NCI-H1105 (cell line): ENCODE measurements around the gene LAMP2.
"Not testable (repeated sequence)": the region's sequence is repeated elsewhere in the genome, so short reads cannot be mapped to it uniquely, and the experiment has no call there.

Experiments used
- DNase-seq: peaks from one replicate; lab custom pipeline; 2025; lab: John Stamatoyannopoulos, UW

Gene LAMP2

GRCh38 chrX:120468825-120469525 is at the start of gene LAMP2:
TSS of gene LAMP2 (minus strand) at chrX:120469296. CDS start at chrX:120469169, 127 bp downstream.
- DNase-seq = peak; percentile 73

DNA sequence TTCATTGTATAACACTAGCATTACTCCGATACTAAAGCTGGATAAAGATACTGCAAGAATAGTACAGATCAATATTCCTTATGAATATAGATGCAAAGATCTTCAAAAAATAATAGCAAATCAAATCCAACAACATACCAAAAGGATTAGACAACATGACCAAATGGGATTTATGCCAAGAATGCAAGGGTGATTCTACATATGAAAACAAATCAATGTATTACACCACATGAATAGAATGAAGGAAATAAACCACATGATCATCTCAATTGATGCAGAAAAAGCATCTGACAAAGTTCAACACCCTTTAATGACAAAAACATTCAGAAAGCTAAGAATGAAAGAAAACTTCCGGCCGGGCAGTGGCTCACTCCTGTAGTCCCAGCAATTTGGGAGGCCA is 48.8 kb upstream of the LAMP2 start:
- DNase-seq = no peak

DNA sequence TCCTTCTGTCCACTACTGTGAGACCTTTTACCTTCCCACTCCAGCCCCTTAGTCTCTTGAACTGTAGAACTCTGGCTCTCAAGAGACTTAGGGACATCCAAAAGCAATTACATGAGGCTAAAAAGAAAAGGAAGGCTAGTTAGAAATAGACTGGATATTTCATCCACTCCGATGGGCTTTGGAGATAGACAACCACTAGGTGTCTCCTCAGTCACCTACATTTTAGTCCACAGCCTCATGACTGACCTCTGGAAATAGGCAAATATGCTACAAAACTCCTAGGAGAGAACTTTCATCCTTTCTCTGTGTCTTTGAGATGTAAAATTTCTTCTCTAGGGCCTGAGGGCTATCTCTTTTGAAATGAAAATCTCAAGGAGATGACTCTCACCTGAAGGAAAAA is 45.1 kb upstream of the LAMP2 start:
- no peak for DNase-seq

- no peak for DNase-seq
Observed at GRCh38 chrX:120512627-120513026, 43.5 kb upstream of the LAMP2 start.

GRCh38 chrX:120512222-120512621 is 43.1 kb upstream of the LAMP2 start:
- no peak for DNase-seq

DNA sequence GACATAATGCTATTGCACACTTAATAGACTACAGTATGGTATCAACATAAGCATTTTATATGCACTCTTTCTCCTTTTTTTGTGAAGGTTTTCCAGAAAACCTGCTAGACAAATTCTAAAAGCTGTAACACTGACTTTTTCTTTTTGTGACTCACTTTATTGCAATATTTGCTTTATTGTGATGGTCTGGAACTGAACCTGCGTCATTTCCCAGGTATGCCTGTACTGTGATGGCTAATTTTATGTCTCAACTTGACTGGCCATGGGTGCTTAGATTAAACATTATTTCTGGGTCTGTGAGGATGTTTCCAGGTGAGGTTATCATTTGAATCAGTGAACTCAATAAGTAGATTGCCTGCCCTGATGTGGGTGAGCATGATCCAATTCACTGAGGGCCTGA is 35.5 kb upstream of the LAMP2 start:
- no peak for DNase-seq

GRCh38 chrX:120499301-120500072 is 30.4 kb upstream of the LAMP2 start:
- no peak for DNase-seq

DNA sequence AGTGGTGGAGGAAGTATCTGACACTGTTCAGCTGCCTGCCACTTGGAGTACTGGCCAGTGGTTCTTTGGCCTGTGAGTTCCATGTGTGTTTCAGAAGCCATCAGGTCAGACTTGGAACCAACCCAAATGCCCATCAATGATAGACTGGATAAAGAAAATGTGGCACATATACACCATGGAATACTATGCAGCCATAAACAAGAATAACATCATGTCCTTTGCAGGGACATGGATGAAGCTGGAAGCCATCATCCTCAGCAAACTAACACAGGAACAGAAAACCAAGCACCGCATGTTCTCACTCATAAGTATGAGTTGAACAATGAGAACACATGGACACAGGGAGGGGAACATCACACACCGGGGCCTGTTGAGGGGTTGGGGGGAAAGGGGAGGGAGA is 21.0 kb upstream of the LAMP2 start:
- not testable (repeated sequence) for DNase-seq

DNA sequence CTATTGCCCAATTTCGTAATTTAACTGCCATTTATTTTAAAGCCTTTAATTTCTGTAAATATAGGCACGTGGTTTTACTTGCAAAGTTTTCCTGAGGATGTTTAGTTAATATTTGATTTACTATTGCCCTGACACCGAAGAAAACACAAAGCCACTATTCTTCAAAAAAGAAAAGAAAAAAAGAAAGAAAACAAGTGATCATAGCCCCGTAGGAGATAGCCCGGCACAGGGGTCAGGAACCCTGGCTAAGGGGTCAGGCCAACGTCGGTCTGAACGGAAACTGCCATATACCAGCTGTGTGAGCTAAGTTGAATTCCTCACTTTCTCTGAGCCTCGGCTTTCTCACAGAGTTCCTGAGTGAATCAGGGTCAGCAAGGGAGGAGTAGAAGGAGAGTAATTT is 17.7 kb upstream of the LAMP2 start:
- no peak for DNase-seq

DNA sequence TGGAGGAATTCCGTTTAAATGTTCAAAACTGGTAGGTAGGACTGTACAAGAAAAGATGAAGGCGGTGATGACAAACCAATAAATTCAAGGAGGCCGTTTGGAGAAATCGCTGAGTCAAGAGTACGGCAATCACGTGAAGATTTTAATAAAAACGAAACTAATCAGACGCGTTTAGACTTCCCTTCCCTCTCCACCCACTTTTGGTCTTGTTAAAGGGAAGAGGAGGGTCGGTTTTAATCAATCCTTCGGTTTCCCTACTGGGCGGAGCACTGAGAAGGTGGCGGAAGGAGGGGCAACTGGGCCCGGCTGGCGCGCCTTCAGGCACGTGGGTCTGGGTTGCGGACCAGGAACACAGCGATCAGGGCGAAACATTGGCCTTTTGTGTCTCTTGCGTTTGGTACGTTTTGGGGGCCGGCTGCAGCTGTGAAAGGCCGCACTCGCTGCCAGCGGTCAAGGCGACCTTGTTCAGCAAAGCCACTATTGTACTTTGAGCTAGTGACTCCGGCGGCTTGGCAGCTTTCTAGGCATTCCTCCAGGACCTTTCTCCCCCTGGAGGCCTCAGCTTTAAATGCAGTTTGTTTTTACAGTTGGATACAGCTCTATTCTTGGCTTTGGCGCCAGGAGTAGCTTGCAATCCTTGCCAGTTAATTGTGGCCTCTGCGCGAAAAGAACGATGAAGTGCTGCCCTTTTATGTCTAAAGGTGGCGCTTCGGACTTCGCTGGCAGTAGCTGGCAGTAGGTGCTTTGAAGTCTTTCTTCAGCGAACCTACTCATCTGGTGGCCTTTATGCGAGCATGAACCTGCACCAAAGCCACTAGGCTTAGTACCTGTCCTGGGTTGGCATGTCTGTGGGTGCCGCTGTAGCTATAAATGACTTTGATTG is 16.8 kb upstream of the LAMP2 start:
- peak; percentile 77 for DNase-seq

- DNase-seq = no peak
Observed at GRCh38 chrX:120485315-120485637, 16.2 kb upstream of the LAMP2 start.

GRCh38 chrX:120477453-120477852 is 8.4 kb upstream of the LAMP2 start:
- DNase-seq = no peak

- no peak for DNase-seq
Observed at GRCh38 chrX:120476714-120477113, 7.6 kb upstream of the LAMP2 start.

GRCh38 chrX:120475447-120475846 is 6.4 kb upstream of the LAMP2 start:
- not testable (repeated sequence) for DNase-seq

- DNase-seq = no peak
Observed at GRCh38 chrX:120474085-120474484, 5.0 kb upstream of the LAMP2 start.

DNA sequence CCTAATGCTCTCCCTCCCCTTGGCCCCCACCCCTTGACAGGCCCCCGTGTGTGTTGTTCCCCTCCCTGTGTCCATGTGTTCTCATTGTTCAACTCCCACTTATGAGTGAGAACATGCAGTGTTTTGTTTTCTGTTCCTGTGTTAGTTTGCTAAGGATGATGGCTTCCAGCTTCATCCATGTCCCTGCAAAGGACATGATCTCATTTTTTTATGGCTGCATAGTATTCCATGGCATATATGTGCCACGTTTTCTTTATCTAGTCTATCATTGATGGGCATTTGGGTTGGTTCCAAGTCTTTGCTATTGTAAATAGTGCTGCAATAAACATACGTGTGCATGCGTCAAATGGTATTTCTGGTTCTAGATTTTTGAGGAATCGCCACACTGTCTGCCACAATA is 561 bp upstream of the LAMP2 start:
- DNase-seq = not testable (repeated sequence)

GRCh38 chrX:120468479-120468824 is 644 bp downstream of the LAMP2 start:
- no peak for DNase-seq

GRCh38 chrX:120468071-120468470 is 1.0 kb downstream of the LAMP2 start:
- no peak for DNase-seq

DNA sequence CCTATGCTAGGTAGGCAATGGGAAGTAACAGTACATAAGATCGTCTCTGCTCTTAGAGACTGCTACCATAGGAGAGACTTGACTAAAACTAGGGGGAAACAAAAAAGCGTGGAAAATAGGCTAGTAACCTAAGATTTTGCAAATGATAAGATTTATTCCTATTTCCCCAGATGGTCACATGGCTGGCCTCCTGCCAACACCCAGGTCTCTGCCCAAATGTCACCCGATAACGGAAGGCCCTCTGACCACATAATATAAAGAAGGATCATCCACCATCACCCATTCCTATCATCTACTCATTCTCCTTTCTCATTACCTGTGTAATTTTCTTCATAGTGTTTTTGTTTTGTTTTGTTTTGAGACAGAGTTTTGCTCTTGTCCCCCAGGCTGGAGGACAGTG is 4.7 kb downstream of the LAMP2 start:
- no peak for DNase-seq

- DNase-seq = no peak
Observed at GRCh38 chrX:120463241-120463640, 5.9 kb downstream of the LAMP2 start.

GRCh38 chrX:120462370-120462769 is 6.7 kb downstream of the LAMP2 start:
- no peak for DNase-seq

GRCh38 chrX:120459309-120459708 is 9.8 kb downstream of the LAMP2 start:
- no peak for DNase-seq

- DNase-seq = no peak
Observed at GRCh38 chrX:120457766-120458180, 11.3 kb downstream of the LAMP2 start.
